ENCODE results near the gene ZHX3.

The ZHX3 gene

DNA sequence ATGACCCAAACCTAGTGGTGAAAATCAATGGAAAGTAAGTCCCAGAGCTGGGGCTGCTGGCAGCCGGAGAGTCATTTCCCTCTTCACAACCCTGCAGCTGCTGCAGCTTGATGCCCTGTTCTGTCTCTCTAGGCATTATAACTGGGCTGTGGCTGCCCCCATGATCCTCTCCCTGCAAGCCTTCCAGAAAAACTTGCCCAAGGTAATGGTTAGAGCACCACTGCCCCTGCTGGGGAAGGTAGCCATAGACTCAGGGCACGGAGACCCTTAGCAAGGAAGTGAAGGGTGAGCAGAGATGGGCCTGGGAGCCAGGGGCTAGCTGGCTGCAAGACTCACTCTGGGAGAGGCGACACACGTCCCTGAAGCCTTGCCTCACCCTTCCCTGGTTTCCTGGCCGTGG lies 35.1 kb upstream of the ZHX3 start:
- no peak for DNase-seq (ENCODE audit: low read depth)

- no peak for DNase-seq (ENCODE audit: low read depth)
Measured at GRCh38 chr20:41352106-41352505, 34.6 kb upstream of the ZHX3 start.

DNA sequence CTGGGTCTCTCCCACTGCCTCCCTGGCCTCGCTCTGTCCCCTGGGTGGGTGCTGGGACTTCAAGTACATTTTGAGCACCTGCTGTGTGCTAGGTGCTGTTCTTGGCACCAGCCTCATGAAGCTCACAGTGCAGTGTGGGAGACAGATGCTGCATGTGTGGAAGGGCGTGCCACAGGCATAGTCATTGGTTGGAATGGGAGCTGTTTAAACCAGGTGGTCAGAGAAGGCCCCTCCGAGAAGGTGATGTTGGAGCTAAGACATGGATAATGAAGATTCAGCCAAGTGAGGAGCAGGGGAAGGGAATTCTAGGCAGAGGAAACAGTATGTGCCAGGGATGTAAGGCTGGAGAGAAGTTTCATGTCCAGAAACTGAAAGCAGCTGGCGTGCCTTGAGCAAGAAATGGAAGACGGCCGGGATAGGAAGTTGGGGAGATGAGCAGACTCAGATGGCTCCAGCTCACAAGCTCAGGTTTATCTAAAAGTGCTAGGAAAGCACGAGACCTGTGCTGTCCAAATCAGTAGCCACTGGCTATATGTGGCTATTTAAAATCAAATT lies 33.0 kb upstream of the ZHX3 start:
- DNase-seq (ENCODE audit: low read depth), result no peak

DNA sequence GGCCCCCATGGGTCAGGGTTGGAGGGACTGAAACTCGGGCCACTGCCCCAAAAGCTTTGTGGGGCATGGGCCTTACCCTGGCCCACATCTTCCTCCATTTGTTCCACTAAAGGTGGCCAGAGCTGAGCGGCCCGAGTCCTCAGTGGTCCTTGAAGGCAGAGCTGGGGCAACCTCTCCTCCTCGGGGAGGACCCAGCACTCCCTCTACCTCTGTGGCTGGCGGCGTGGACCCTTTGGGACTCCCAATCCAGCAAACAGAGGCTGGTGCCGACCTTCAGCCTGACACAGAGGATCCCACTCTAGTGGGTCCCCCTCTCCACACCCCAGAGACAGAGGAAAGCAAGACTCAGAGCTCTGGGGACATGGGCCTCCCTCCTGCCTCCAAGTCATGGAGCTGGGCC lies 32.4 kb upstream of the ZHX3 start:
- DNase-seq (ENCODE audit: low read depth), result no peak

DNA sequence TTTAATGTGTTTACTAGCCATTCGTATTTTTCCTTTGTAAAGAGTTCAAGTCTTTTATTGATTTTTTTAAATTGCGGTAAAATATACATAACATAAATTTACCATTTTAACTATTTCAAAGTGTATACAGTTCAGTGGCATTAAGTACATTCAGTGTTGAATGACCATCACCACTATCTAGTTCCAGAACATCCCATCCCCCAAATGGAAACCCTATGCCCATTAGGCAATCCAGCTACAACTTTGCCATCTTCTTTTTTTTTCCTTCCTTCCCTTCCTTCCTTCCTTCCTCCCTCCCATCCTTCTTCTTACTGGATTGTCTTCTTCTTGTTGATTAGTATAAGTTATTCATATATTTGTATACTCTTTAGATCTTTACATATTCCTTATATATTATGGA lies 31.7 kb upstream of the ZHX3 start:
- no peak for DNase-seq (ENCODE audit: low read depth)

DNA sequence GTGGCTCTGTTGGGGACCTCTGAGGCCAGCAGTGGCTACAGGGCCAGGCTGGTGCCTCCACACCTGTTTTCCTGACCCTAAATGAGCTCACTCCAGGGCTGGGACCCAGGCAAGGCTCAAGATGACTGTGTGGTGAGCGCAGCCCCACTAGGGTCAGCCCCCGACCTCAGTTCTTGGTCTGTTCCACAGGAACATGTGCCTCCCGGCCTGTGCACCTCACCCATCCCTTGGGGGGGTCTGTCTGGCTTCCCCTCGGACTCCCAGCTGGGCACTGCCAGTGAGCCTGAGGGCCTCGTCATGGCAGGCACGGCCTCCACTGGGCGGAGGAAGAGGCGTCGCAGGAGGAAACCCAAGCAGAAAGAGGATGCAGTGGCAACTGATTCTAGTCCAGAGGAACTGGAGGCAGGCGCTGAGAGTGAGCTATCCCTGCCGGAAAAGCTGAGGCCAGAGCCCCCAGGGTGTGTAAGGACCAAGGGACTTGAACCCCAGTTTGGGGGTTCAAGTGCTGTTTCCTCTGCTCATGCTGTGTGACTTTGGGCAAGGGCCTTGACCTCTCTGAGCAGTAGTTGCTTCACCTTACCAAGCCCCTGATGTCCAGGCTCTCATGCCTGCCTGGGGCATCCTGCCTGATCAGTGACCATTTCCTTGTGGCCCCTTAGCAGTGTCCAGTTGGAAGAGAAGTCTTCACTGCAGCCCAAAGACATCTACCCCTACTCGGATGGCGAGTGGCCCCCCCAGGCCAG lies 31.1 kb upstream of the ZHX3 start:
- no peak for DNase-seq (ENCODE audit: low read depth)

DNA sequence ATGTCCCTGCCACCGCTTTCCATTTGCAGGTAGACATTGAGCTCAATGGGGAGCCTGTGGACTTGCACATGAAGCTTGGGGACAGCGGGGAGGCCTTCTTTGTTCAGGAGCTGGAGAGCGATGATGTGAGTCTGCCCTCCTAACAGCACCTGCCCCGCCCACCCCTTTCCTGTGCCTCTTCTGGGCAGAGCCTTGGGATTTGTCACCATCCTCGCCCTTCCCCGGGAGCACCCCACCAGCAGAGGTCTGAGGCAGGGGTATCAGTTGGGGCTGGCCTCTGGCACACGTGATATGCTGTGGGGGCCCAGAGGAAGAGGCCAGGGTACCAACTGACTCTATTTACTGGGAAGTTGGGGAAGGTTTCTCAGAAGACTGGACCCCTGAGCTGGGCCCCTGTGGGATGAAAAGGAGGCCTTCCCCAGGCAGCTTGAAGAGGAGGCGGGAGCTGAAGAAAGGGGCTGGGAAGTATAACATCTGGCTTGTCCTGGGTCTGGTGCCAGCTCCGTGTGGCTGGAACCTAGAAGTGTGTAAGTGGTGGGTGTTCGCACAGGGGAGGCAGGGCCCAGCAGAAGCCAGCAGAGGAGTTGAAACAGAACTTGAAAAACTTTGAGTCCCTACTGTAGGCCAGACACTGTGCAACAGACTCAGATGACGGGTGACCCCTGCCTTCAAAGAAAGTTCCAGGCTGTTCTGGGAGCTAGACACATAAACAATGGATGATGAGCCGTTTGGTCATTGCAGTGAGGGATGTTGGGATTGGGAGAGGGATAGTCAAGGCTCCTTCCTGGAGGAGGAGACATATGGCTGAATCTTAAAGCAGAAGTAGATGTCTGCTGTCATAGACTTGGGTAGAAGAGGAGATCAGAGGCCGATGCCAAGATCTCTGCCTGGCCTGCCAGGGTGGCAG lies 30.2 kb upstream of the ZHX3 start:
- no peak for DNase-seq (ENCODE audit: low read depth)

DNA sequence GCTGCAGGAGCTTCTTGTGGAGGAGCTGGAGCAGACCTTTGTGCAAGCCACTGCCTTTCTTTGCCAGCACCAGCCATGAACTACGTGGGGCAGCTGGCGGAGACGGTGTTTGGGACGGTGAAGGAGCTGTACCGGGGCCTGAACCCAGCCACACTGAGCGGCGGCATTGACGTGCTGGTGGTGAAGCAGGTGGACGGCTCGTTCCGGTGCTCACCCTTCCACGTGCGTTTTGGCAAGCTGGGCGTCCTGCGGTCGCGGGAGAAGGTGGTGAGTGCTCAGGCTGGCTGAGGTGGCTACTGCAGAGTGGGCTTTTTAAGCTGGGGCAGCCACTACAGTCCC lies 28.2 kb upstream of the ZHX3 start:
- no peak for DNase-seq (ENCODE audit: low read depth)

GRCh38 chr20:41344938-41345728 lies 27.6 kb upstream of the ZHX3 start:
- DNase-seq (ENCODE audit: low read depth), result no peak

GRCh38 chr20:41344477-41344876 lies 26.9 kb upstream of the ZHX3 start:
- DNase-seq (ENCODE audit: low read depth), result no peak

DNA sequence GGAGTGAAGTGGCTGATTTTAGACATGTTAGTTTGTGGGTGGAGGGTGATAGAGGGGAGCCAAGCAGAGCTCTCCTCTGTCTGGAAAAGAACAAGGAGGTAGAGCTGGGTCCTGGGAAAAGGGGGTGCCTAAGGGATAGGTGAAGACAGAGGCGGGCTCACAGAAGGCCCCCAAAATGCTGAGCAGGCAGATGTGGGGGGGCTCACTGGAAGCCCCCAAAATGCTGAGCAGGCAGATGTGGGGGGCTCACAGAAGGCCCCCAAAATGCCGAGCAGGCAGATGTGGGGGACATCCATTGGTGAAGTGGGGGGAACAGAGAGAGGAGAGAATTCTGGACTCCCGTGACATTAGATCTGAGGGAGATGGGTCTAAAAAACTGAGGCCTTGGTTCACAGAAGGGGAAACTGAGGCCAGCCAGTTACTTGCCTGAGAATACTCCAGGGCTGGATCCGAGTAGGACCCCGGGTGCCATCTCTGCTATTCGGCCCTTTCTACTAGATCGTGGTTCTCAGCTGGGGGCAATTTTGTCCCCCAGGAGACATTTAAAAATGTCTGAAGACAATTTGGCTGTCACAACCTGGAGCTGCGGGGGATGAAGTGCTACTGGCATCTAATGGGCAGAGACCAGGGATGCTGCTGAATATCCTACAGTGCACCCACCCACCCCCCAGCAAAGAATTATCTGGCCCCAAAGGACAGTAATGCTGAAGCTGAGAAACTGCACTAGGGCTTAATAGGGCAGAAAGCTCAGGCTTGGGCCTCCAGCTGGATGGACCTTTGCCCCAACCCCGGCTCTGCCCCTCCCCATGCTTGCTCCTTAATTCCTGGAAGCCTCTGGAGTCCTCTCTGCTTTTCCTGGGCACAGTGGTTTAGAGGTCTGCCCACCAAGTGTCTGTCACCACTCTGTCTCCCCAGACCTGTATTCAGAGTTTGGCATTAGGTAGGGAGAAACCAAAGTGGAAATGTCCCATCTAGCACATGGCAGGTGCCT lies 25.2 kb upstream of the ZHX3 start:
- DNase-seq (ENCODE audit: low read depth), result no peak

DNA sequence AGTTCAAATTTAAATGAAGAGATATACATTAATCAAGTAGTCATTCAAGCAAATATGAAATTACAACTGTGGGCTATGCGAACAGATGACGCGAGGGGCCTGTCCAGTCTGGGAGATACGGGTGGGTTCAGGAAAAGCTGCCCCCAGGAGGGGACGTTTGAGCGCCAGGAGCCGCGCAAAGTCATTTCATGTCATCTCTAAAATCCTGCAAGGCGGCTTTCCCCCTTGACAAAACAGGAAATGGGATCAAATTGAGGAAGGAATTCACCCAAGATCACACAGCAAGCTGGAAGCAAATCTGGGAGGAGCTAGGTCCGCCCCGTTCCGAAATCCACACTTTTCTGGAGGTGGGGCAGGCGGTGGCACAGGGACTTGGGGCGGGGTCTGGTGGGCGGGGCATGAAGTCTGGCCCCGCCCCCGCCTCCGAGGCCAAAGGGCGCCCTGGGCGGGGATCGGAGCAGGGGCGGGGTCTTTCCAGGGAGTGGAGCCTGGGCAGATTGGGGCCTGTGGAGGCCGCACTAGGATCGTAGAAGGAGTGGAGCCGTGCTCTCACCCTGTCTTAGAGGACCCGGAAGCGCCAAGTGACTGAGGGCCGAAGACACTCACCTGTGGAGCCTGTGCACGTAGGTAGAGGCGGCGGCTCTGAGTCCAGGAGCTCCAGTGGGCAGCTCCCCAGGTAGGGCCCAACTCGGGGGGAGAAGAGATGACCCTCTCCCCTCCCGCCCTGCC lies 23.0 kb upstream of the ZHX3 start, which contains the start of gene LPIN3:
Gene LPIN3, plus strand, starts transcription at position 495 of the 729 bp plus-strand sequence. CDS start 4,983 bp downstream, outside the sequence.
- DNase-seq (ENCODE audit: low read depth), result peak; percentile 95

DNA sequence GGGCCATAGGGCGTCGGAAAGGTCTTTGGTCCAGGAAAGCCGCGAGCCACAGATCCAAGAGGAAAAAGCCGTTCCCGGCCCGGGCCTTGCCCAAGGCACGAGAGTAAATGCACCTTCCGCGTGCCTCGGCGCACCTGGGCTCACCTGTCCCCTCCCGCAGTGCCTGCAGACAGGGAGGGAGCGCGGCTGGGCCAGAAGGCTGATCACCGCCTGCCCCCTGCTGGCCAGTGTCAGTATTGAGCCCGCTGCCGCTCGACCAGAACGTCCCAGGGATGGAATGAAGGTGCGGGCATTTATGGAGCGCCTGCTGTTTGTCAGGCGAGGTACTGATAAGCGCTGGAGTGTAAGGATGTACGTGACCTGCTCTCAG lies 22.4 kb upstream of the ZHX3 start:
- no peak for DNase-seq (ENCODE audit: low read depth)

DNA sequence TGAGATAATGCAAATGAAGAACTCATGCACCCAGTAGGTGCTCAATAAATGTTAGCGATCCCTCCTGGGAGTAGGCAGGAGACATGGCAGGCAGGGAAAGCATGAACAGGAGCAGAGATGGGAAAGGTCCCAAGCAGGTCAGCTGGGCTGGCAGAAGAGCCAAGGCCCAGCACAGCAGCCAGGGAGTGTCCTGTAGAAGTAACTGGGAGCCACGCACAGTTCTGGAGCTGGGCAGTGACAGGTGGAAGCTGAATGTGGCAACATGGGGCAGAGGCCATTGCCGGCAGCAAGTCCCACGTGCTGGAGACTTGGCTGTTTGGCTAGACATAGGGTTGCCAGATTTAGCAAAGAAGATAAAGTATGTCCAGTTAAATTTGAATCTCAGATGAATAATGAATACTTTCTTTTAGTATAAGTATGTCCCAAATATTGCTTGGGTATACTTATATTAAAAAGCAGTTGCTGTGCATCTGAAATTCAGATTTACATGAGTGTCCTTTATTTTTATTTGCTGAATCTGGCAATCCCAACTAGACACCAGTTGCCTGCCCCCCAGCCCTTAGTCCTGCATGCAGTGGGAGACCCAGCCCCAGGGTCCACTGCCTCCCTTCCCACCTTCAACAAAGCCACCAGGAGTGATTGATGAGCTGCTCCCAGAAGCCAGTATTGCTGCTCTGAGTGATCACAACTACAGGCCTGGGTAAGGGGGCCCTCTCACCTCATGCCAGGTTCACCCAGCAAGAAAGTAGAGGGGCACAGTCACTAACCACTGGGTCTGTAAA lies 19.4 kb upstream of the ZHX3 start:
- no peak for DNase-seq (ENCODE audit: low read depth)

GRCh38 chr20:41335591-41335990 lies 18.1 kb upstream of the ZHX3 start:
- DNase-seq (ENCODE audit: low read depth), result no peak

- no peak for DNase-seq (ENCODE audit: low read depth)
Measured at GRCh38 chr20:41334443-41335421, 17.2 kb upstream of the ZHX3 start.

GRCh38 chr20:41334036-41334435 lies 16.5 kb upstream of the ZHX3 start:
- no peak for DNase-seq (ENCODE audit: low read depth)

DNA sequence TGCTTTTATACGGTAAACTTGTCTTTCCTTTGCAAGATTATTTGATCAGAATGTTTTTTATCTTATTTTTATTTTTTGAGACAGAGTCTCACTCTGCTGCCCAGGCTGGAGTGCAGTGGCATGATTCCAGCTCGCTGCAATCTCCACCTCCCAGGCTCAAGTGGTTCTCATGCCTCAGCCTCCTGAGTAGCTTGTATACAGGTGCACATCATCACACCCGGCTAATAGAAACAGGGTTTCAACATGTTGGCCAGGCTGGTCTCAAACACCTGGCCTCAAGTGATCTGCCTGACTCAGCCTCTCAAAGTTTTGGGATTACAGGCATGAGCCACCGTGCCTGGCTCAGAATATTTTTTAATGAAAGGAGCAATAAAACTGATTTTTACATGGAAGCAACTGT lies 14.2 kb upstream of the ZHX3 start:
- DNase-seq (ENCODE audit: low read depth), result no peak
